Pancreas (tissue), 10 donors: ENCODE measurements around the gene LMO3. TPM values are rescaled to one million over a fixed set of nuclear protein-coding genes. Genes with fewer than 3 reads are reported as not detected.

ENCODE experiments used
- ATAC-seq, 4 donors: fragments of 200-7000 bp; cut with Tn5 transposase; one replicate each; pipeline versions ENCODE4 v1.8.0 to v1.9.1; 2020; ENCODE audit warnings: mild to moderate bottlenecking in 4 of 4, moderate library complexity in 4 of 4
- DNase-seq, 6 donors: peaks; one replicate each; pipeline ENCODE4 v3.0.0-alpha.2; 2020
- FAIRE-seq: peaks from 2 replicates; lab custom pipeline; 2012; peaks lifted over from hg19 to GRCh38; lab: Jason Lieb, UNC
- H3K27ac ChIP-seq, 4 donors: fragments of 200-600 bp; sonication (generic); 1 replicate in 3 of 4; 2 replicates in 1 of 4; pipeline versions ENCODE4 v1.5.0 to v1.8.0; 2020
- H3K27me3 ChIP-seq, 4 donors: fragments of 200-600 bp; one replicate each; pipeline ENCODE4 v1.8.0; 2021
- H3K36me3 ChIP-seq, 3 donors: fragments of 200-600 bp; sonication (generic) in 1 of 3; one replicate each; pipeline versions ENCODE4 v1.5.0 to v1.8.0; 2020 to 2021
- H3K4me1 ChIP-seq, 3 donors: fragments of 200-600 bp; one replicate each; pipeline ENCODE4 v1.8.0; 2021
- H3K4me3 ChIP-seq, 4 donors: fragments of 200-600 bp; sonication (generic) in 2 of 4; one replicate each; pipeline versions ENCODE4 v1.5.0 to v1.8.0; 2020 to 2021
- H3K9me3 ChIP-seq, 4 donors: fragments of 200-600 bp; one replicate each; pipeline ENCODE4 v1.8.0; 2021
- WGBS, 2 donors: extraction: QIAGEN DNeasy Blood & Tissue Kit; methylation state at CpG; one replicate each; pipeline ENCODE4 v1.1.7; 2013; 5-methylcytosine and 5-hydroxymethylcytosine counted together
- intact Hi-C, 3 donors: fragments of 100-400 bp; cut with DNase I; formaldehyde crosslinking; loops; one replicate each; pipeline versions ENCODE4 v1.11.1 to v1.14.2; 2022
- polyA plus RNA-seq, 2 donors: library from polyadenylated mRNA; stranded (reverse); fragments of 200-250 nt; gene quantifications; one replicate each; pipeline ENCODE4 v1.2.3, GENCODE V29; 2013
- total RNA-seq, 6 donors: library from RNA; stranded (reverse); fragmentation: NEBNext Ultra II Directional in 4 of 6; extraction: Animal tissue kit (Norgen Biotek cat#: 25700) in 4 of 6; gene quantifications; one replicate each; pipeline versions ENCODE4 v1.2.1 to v1.2.4, GENCODE V29; 2021 to 2023
- TF ChIP-seq, protein P1 (sequence below), 4 donors: fragments of 200-600 bp; sonication (generic) in 3 of 4; IDR thresholded peaks; one replicate each; pipeline versions ENCODE4 v1.5.0 to v1.8.0; 2021; ENCODE audit warnings: antibody characterized with exemption in 4 of 4
- donor health status: healthy with polysubstance abuse.
- donor health status: DM: no; HTN: no; CAD: no; lungs with moderate emphysema.
- donor health status: DM: no; HTN: no; CAD: no.
- donor health status: control.
- donor health status: control.
- donor health status: Bipolar disorder and iron deficiency.
- donor health status: DM: yes; HTN: yes; CAD: no.
- donor health status: DM: no; HTN: no; CAD: no.
- donor health status: DM: no; HTN: no; CAD: no.
- donor health status: DM: yes; HTN: yes; CAD: no.

The LMO3 gene
- total and polyA plus RNA-seq, 8 donors, result 5.0 to 36.3 (median 15.9) TPM

DNA sequence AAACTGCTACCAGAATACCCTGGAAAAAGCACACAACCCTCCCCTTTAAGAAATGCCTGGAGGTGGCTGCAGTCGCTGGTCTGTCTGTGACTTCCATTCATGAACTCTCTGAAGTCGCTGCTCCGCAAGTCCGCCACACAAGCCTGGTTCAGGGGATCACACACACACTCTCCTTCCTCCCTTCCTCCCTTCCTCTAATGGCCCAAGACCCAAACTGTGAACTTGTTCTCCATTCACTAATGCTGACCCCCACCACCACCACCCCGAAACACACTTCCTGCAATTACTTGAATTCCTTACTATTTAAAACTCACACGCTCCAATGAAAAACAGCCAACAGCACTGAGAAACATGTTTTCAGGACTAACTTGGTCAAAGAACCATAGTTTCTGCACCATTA is 1.0 kb upstream of the LMO3 start:
- Histone ChIP-seq H3K4me3 (peak overlapping the region in 3 of 4 donors; percentile 26 to 48 (median 47)), H3K4me1 (no peaks in the 10 kb centered on the region), H3K27me3 (no peaks in the 10 kb centered on the region), H3K9me3 (no peaks in the 10 kb centered on the region), H3K27ac (peak overlapping the region; percentile 74 to 88 (median 80)), H3K36me3 (no peaks in the 10 kb centered on the region)
- 31 to 41% methylated on average over 6 of the region's 6 CpGs for WGBS, 2 donors
- ATAC-seq (peak in 3 of 4 donors; percentile 7 to 20 (median 8)), DNase-seq (no peak), FAIRE-seq (no peak)
- intact Hi-C loops, result no loop called here
- TF ChIP-seq, protein P1, sequence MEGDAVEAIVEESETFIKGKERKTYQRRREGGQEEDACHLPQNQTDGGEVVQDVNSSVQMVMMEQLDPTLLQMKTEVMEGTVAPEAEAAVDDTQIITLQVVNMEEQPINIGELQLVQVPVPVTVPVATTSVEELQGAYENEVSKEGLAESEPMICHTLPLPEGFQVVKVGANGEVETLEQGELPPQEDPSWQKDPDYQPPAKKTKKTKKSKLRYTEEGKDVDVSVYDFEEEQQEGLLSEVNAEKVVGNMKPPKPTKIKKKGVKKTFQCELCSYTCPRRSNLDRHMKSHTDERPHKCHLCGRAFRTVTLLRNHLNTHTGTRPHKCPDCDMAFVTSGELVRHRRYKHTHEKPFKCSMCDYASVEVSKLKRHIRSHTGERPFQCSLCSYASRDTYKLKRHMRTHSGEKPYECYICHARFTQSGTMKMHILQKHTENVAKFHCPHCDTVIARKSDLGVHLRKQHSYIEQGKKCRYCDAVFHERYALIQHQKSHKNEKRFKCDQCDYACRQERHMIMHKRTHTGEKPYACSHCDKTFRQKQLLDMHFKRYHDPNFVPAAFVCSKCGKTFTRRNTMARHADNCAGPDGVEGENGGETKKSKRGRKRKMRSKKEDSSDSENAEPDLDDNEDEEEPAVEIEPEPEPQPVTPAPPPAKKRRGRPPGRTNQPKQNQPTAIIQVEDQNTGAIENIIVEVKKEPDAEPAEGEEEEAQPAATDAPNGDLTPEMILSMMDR (IDR thresholded peaks at IDR 0.05), result no peak

DNA sequence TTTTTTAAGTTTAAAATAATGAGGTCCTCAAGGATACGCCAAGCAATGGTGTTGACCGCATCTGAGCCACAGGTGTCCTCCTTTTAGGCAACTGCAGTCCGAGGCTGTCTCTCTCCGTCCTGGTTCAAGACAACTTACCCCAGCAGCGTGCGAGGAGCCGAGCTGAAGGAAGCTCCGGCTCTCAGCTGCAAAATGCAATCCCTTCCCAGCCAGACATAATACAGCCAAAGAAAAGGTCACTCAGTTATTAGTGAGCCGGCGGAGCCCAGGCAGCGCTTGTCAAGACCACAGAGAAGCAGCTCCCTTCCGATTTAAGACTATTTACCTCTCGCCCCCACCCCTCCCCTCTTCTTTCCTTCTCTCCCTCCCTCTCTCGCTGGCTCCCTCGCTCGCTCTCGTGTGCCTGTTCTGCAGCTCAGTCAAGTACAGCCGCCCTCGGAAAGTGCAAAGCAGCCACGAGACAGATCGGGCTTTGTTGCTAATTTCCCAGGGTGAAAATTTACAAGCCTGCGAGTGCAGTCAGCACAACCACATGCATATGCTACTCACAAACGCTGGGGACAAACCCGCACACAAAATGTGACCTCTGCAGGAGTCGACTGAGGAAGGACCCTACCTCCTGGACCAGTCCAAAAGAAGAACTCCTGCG is 363 bp upstream of the LMO3 start:
- TF ChIP-seq, protein P1 (IDR thresholded peaks at IDR 0.05), result no peak
- ATAC-seq (peak; percentile 27 to 51 (median 45)), FAIRE-seq (no peak), DNase-seq (peak; percentile 28 to 73 (median 54))
- Histone ChIP-seq H3K27me3 (no peaks in the 10 kb centered on the region), H3K36me3 (no peaks in the 10 kb centered on the region), H3K4me3 (peak overlapping the region; percentile 13 to 48 (median 36)), H3K4me1 (no peaks in the 10 kb centered on the region), H3K9me3 (no peaks in the 10 kb centered on the region), H3K27ac (peak overlapping the region; percentile 74 to 88 (median 80))
- 1 to 3% methylated on average over 24 to 26 of the region's 26 CpGs for WGBS, 2 donors
- intact Hi-C loops, result no loop called here

DNA sequence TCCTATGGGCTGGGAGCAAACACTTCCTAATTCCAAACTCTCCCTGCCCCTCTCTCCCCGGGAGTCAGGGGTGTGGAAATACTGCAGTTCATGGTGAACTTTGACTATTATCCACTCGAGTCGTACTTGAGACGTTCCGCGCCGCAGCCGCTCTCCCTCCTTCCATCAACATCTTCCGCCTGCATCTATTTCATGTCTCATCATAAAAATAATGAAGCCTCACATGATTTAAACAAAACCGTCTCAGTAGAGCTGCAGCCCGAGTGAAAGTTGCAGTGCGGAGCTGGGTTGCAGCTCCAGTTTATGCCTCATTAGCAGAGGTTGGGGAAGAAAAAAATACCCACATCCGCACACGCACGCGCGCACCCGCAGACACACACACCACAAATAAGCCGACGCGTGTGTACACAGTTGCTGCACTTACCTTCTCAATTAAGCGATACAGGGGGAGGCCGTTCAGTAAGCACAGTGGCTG is 283 bp downstream of the LMO3 start:
- H3K27me3 ChIP-seq, result no peaks in the 10 kb centered on the region
- no peaks in the 10 kb centered on the region for H3K4me1 ChIP-seq
- 1% methylated on average over 23 of the region's 23 CpGs for WGBS, 2 donors
- no peaks in the 10 kb centered on the region for H3K9me3 ChIP-seq
- peak; percentile 26 to 59 (median 34) for ATAC-seq
- peak in 1 of 6 donors; percentile 27 for DNase-seq
- H3K36me3 ChIP-seq, result no peaks in the 10 kb centered on the region
- peak overlapping the region; percentile 74 to 88 (median 80) for H3K27ac ChIP-seq
- TF ChIP-seq, protein P1 (IDR thresholded peaks at IDR 0.05), result no peak
- H3K4me3 ChIP-seq, result peak overlapping the region; percentile 13 to 48 (median 36)
- no peak for FAIRE-seq
- intact Hi-C loops, result no loop called here

DNA sequence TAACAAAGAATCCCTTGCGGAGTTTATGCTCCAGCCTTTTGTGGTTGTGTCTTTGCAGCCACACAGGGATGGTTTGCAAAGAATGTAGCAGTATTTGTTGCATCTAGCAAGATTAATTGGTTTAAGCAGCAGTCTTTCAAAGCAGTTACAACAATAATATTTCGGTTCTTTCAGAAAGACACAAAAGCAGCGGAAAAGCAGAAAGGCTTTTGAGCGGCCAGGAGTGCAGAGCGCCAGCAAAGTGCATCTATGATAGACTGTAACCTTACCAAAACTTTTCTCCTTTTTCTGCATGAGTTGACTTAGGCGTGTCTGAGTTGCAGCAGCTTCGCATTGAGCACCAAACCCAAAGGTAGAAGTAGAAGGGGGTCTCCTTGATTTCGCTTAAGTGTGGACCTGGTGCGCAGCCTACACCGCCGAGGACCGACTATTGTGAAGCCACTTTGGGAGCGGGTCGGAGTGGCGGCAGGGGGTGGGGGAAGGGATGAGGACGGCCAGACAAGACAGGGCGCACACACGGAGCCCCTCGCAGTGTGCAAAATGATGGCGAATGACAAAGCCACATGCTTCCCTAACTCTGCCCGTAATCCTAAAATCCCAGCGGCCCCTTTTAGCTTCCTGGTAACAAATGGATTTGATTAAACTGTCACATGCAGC is 1.2 kb downstream of the LMO3 start:
- no peaks in the 10 kb centered on the region for H3K9me3 ChIP-seq
- TF ChIP-seq, protein P1 (IDR thresholded peaks at IDR 0.05), result no peak
- peak overlapping the region in 3 of 4 donors; percentile 76 to 88 (median 84) for H3K27ac ChIP-seq
- WGBS, 2 donors, result 4 to 7% methylated on average over 22 of the region's 22 CpGs
- FAIRE-seq (no peak), ATAC-seq (peak in 3 of 4 donors; percentile 5 to 7 (median 6)), DNase-seq (peak in 2 of 6 donors; percentile 42 to 60)
- intact Hi-C loops, result no loop called here
- H3K4me1 ChIP-seq, result no peaks in the 10 kb centered on the region
- peak overlapping the region in 3 of 4 donors; percentile 26 to 48 (median 47) for H3K4me3 ChIP-seq
- H3K36me3 ChIP-seq, result no peaks in the 10 kb centered on the region
- H3K27me3 ChIP-seq, result no peaks in the 10 kb centered on the region
